ENCODE results near the gene SFTPD.

DNA sequence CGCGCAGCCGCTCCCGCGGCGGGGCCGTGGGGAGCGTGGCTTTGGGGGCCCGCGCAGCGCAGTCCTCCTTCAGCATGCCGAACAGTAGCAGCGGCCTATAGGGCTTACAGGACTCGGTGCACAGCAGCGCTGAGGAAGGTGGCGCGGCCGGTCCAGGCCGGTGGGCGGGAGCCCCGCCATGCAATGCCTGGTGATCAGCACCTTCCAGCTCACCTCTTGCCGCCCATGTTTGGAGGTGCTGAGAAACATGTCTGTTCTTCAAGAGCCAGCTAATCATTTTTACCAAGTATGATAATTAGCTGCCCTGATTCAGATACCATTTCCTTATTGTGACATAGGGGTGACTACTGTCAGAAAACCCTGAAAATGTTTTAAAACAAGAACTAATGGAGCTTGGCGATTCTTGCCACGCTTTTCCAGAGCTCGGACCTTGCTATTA, 33.5 kb upstream of the SFTPD start:
- TF ChIP-seq CTCF (IDR thresholded peaks at IDR 0.05) (no peak), EP300 (IDR thresholded peaks at IDR 0.05) (no peak)
